Mesenchymal stem cell (in vitro differentiated cells and primary cell): ENCODE measurements around the gene S100Z.
A peak's percentile ranks its signal among the peaks of the same experiment; 100 is the strongest.

Experiments used
- DNase-seq: peaks from one replicate; pipeline ENCODE4 v3.0.0-alpha.2; 2013
- H2AFZ ChIP-seq: one replicate; pipeline ENCODE4 v1.6.1; 2013; ENCODE audit warnings: low read depth, mild to moderate bottlenecking, control low read depth, inconsistent platforms, low read length, moderate library complexity
- H2AK5ac ChIP-seq: 2 replicates; pipeline ENCODE4 v1.6.1; 2013; ENCODE audit warnings: low read length, moderate library complexity, mild to moderate bottlenecking, inconsistent platforms; ENCODE audit not compliant: severe bottlenecking
- H2BK120ac ChIP-seq: one replicate; pipeline ENCODE4 v1.6.1; 2013; ENCODE audit warnings: low read depth, mild to moderate bottlenecking, inconsistent platforms, low read length, moderate library complexity
- H2BK12ac ChIP-seq, 2 experiments: one replicate each; pipeline ENCODE4 v1.6.1; 2013; ENCODE audit warnings: inconsistent platforms in 2 of 2, low read length in 2 of 2, mild to moderate bottlenecking in 2 of 2, moderate library complexity in 2 of 2, control low read depth in 1 of 2
- H2BK15ac ChIP-seq: one replicate; pipeline ENCODE4 v1.6.1; 2013; ENCODE audit warnings: mild to moderate bottlenecking, low read depth, inconsistent platforms; ENCODE audit not compliant: poor library complexity, severe bottlenecking
- H2BK5ac ChIP-seq: 2 replicates; pipeline ENCODE4 v1.6.1; 2013; ENCODE audit warnings: low read depth, mild to moderate bottlenecking, low read length, control low read depth, inconsistent platforms; ENCODE audit not compliant: poor library complexity, severe bottlenecking
- H3K14ac ChIP-seq, 2 experiments: one replicate each; pipeline ENCODE4 v1.6.1; 2013; ENCODE audit warnings: inconsistent platforms in 2 of 2, low read length in 2 of 2, control low read depth in 1 of 2, mild to moderate bottlenecking in 1 of 2, moderate library complexity in 1 of 2
- H3K18ac ChIP-seq, 2 experiments: one replicate each; pipeline ENCODE4 v1.6.1; 2013; ENCODE audit warnings: inconsistent platforms in 2 of 2, low read length in 2 of 2, control low read depth in 1 of 2, low read depth in 1 of 2, mild to moderate bottlenecking in 1 of 2
- H3K23ac ChIP-seq, 2 experiments: one replicate each; pipeline ENCODE4 v1.6.1; 2013; ENCODE audit warnings: inconsistent platforms in 2 of 2, low read length in 2 of 2, mild to moderate bottlenecking in 2 of 2, moderate library complexity in 2 of 2, control low read depth in 1 of 2
- H3K27ac ChIP-seq: 2 replicates; pipeline ENCODE4 v1.5.1; 2013; ENCODE audit warnings: mild to moderate bottlenecking, moderate library complexity, low read length, control low read depth, inconsistent platforms; ENCODE audit not compliant: poor library complexity, severe bottlenecking
- H3K27me3 ChIP-seq, 2 experiments: 2 replicates each; pipeline versions ENCODE4 v1.6.1 to v1.7.0; 2013; ENCODE audit warnings: low read length in 2 of 2, mild to moderate bottlenecking in 2 of 2, moderate library complexity in 2 of 2, control low read depth in 1 of 2, inconsistent platforms in 1 of 2; ENCODE audit not compliant: control insufficient read depth in 1 of 2, insufficient read depth in 1 of 2
- H3K36me3 ChIP-seq, 2 experiments: 2 replicates each; pipeline versions ENCODE4 v1.6.1 to v1.7.0; 2013; ENCODE audit warnings: low read length in 2 of 2, control low read depth in 1 of 2, inconsistent platforms in 1 of 2, low read depth in 1 of 2, mild to moderate bottlenecking in 1 of 2; ENCODE audit not compliant: insufficient read depth in 2 of 2, control insufficient read depth in 1 of 2
- H3K4ac ChIP-seq, 2 experiments: one replicate each; pipeline ENCODE4 v1.6.1; 2013; ENCODE audit warnings: inconsistent platforms in 2 of 2, low read length in 2 of 2, mild to moderate bottlenecking in 2 of 2, moderate library complexity in 2 of 2, control low read depth in 1 of 2, low read depth in 1 of 2
- H3K4me1 ChIP-seq: 2 replicates; pipeline ENCODE4 v1.6.1; 2013; ENCODE audit warnings: low read depth, low read length, control low read depth; ENCODE audit not compliant: control insufficient read depth, insufficient read depth
- H3K4me2 ChIP-seq: 2 replicates; pipeline ENCODE4 v1.6.1; 2013; ENCODE audit warnings: low read length, mild to moderate bottlenecking, inconsistent platforms; ENCODE audit not compliant: poor library complexity, severe bottlenecking
- H3K4me3 ChIP-seq, 2 experiments: 2 replicates each; pipeline versions ENCODE4 v1.5.1 to v1.7.0; 2013; ENCODE audit warnings: low read length in 2 of 2, mild to moderate bottlenecking in 2 of 2, control low read depth in 1 of 2, low read depth in 1 of 2; ENCODE audit not compliant: insufficient read depth in 1 of 2
- H3K79me1 ChIP-seq: replicated peaks from 2 replicates; pipeline ENCODE4 v1.6.1; 2013; ENCODE audit warnings: mild to moderate bottlenecking, control low read depth, low read length, inconsistent platforms; ENCODE audit not compliant: poor library complexity, severe bottlenecking
- H3K9ac ChIP-seq: 2 replicates; pipeline ENCODE4 v1.7.0; 2013; ENCODE audit warnings: mild to moderate bottlenecking, low read length, moderate library complexity
- H3K9me3 ChIP-seq: 2 replicates; pipeline ENCODE4 v1.7.0; 2013; ENCODE audit warnings: mild to moderate bottlenecking, low read length; ENCODE audit not compliant: control insufficient read depth
- H4K8ac ChIP-seq: one replicate; pipeline ENCODE4 v1.6.1; 2013; ENCODE audit warnings: inconsistent platforms, mild to moderate bottlenecking, low read length, moderate library complexity
- H4K91ac ChIP-seq: one replicate; pipeline ENCODE4 v1.6.1; 2013; ENCODE audit warnings: mild to moderate bottlenecking, low read length, inconsistent platforms
- WGBS: methylation state at CpG from one replicate; pipeline ENCODE4 v1.1.7; 2013; ENCODE audit warnings: mixed read lengths; 5-methylcytosine and 5-hydroxymethylcytosine counted together

S100Z gene

DNA sequence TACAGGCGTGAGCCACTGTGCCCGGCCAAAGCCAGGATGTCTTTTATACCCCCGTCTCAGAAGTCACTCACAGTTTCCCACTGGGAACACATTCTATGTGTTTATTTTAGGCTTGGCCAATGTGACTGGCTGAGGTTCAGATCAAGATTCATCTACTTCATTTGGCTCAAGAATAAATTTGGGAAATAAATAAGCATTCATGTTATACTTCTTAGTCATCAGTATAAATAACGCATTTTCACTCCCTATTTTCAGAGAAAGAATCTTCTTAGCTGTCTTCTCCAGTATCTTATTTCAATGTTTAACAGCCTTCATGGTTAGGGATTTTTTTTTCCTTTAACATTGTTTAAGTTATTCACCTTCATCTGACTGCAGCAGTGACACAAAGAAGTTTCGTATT, 11.8 kb downstream of the S100Z start:
- Histone ChIP-seq H3K4me3 (no peak overlapping the region), H3K4me1 (no peaks in the 10 kb centered on the region), H3K9me3 (no peaks in the 10 kb centered on the region), H3K9ac (no peak overlapping the region), H2AFZ (no peak overlapping the region), H2BK120ac (no peak overlapping the region), H2BK15ac (no peak overlapping the region), H3K27ac (no peak overlapping the region), H3K23ac (no peak overlapping the region), H3K27me3 (no peaks in the 10 kb centered on the region), H3K4ac (no peak overlapping the region), H3K79me1 (no peaks in the 10 kb centered on the region), H2BK12ac (no peak overlapping the region), H3K18ac (no peak overlapping the region), H3K14ac (no peak overlapping the region), H3K4me2 (no peak overlapping the region), H4K8ac (no peak overlapping the region), H4K91ac (no peak overlapping the region), H2BK5ac (no peak overlapping the region), H2AK5ac (no peak overlapping the region), H3K36me3 (no peaks in the 10 kb centered on the region)
- no peak for DNase-seq
- WGBS = 92% methylated on average over 2 of the region's 5 CpGs

DNA sequence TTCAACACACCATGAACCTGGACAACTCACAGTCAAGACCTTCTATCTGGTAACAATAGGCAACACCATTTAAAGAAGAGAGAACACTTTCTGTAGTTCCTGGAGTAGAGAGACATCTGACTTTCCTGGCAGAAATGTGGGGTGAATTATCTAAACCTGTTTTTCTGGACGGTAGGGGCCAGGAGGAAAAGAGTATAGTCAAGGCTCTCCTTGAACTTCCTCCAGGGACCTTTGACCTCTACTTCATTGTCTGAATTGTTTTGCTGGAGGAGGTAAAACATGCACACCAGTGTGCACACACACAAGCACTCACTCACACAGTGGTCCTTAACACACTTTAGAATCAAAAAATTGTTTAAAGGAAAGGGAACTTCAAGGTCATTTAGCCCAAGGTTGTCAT, 13.2 kb downstream of the S100Z start:
- no peaks in the 10 kb centered on the region for H3K4me1 ChIP-seq
- WGBS = no CpG with 5 or more reads among the region's 1 CpG
- no peak overlapping the region for H3K14ac ChIP-seq
- H2BK12ac ChIP-seq = no peak overlapping the region
- H3K27ac ChIP-seq = no peak overlapping the region
- H3K9ac ChIP-seq = no peak overlapping the region
- H2AK5ac ChIP-seq = no peak overlapping the region
- H2BK15ac ChIP-seq = no peak overlapping the region
- no peak overlapping the region for H3K23ac ChIP-seq
- no peak overlapping the region for H4K8ac ChIP-seq
- H3K18ac ChIP-seq = no peak overlapping the region
- H3K9me3 ChIP-seq = no peaks in the 10 kb centered on the region
- no peak overlapping the region for H2AFZ ChIP-seq
- H3K79me1 ChIP-seq = no peaks in the 10 kb centered on the region
- no peaks in the 10 kb centered on the region for H3K36me3 ChIP-seq
- DNase-seq = no peak
- no peak overlapping the region for H2BK120ac ChIP-seq
- H2BK5ac ChIP-seq = no peak overlapping the region
- H4K91ac ChIP-seq = no peak overlapping the region
- no peak overlapping the region for H3K4me3 ChIP-seq
- H3K4ac ChIP-seq = no peak overlapping the region
- no peaks in the 10 kb centered on the region for H3K27me3 ChIP-seq
- no peak overlapping the region for H3K4me2 ChIP-seq

DNA sequence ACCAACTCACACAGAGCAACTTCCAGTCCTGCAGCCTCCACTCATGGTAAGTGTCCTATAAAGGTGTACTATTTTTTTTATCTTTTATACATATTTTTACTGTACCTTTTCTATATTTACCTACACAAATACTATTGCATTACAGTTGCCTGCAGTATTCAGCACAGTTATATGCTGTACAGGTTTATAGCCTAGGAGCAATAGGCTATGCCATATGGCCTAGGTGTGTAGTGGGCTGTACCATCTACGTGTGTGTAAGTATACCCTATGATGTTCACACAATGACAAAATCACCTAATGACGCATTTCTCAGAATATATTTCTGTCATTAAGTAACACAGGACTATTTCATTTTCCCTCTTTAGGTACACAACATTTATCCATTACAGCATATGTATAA, 16.7 kb downstream of the S100Z start:
- Histone ChIP-seq H3K9ac (no peak overlapping the region), H3K4me3 (no peak overlapping the region), H3K14ac (no peak overlapping the region), H3K36me3 (no peaks in the 10 kb centered on the region), H3K27ac (no peak overlapping the region), H3K4me2 (no peak overlapping the region), H2BK5ac (no peak overlapping the region), H3K27me3 (no peaks in the 10 kb centered on the region), H2AFZ (no peak overlapping the region), H3K18ac (no peak overlapping the region), H4K8ac (no peak overlapping the region), H2BK120ac (no peak overlapping the region), H3K79me1 (no peaks in the 10 kb centered on the region), H2BK15ac (no peak overlapping the region), H3K4ac (no peak overlapping the region), H3K4me1 (no peaks in the 10 kb centered on the region), H3K9me3 (no peaks in the 10 kb centered on the region), H3K23ac (no peak overlapping the region), H2AK5ac (no peak overlapping the region), H4K91ac (no peak overlapping the region), H2BK12ac (no peak overlapping the region)
- WGBS = 100% methylated on average over 1 of the region's 2 CpGs
- no peak for DNase-seq

DNA sequence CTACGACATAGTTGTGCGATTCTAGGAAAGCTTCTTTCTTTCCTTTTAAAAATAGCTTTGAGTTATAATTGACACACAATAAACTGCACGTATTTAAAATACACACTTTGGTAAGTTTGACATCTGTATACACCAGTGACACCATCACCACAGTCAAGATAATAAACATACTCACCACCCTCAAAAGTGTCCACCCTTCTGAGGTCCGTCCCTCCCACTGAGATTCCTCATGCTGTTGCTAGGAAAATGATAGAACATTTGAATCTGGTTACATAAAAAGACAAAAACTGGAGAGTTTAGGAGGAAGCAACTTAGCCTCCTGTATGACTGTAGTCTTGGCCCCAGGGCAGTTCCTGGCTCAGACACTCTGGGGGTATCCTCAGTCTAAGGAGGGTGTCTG, 17.2 kb downstream of the S100Z start:
- no peak overlapping the region for H3K27ac ChIP-seq
- H3K27me3 ChIP-seq = no peaks in the 10 kb centered on the region
- peak overlapping the region; percentile 35 for H3K9ac ChIP-seq
- H3K23ac ChIP-seq = no peak overlapping the region
- peak overlapping the region; percentile 30 for H4K8ac ChIP-seq
- H2BK12ac ChIP-seq = peak overlapping the region in 1 of 2 experiments; percentile 42
- H3K4me1 ChIP-seq = no peaks in the 10 kb centered on the region
- no peak overlapping the region for H2AK5ac ChIP-seq
- H3K18ac ChIP-seq = no peak overlapping the region
- H2AFZ ChIP-seq = no peak overlapping the region
- 85% methylated on average over 4 of the region's 4 CpGs for WGBS
- H2BK15ac ChIP-seq = no peak overlapping the region
- H2BK120ac ChIP-seq = no peak overlapping the region
- DNase-seq = no peak
- no peaks in the 10 kb centered on the region for H3K79me1 ChIP-seq
- H3K4me2 ChIP-seq = no peak overlapping the region
- H3K4me3 ChIP-seq = no peak overlapping the region
- H4K91ac ChIP-seq = no peak overlapping the region
- H3K9me3 ChIP-seq = no peaks in the 10 kb centered on the region
- no peak overlapping the region for H3K14ac ChIP-seq
- H3K36me3 ChIP-seq = no peaks in the 10 kb centered on the region
- no peak overlapping the region for H3K4ac ChIP-seq
- no peak overlapping the region for H2BK5ac ChIP-seq
